HL-60 (cell line): Measurements from ENCODE around the gene TECRL.

Source experiments
- CTCF ChIP-seq: IDR thresholded peaks from one replicate; pipeline ENCODE4 v1.5.1; 2011; ENCODE audit warnings: low read length, control low read depth, inconsistent platforms; ENCODE audit not compliant: insufficient read depth
- POLR2AphosphoS5 ChIP-seq: IDR thresholded peaks from 2 replicates; pipeline ENCODE4 v1.6.1; 2012; ENCODE audit warnings: low read depth

GRCh38 chr4:64251781-64252180 is 157.5 kb downstream of the TECRL start:
- TF ChIP-seq CTCF, result no peak
- TF ChIP-seq POLR2AphosphoS5, result no peak
